ENCODE data around the gene OGDH. TPM values are rescaled to one million over a fixed set of nuclear protein-coding genes. Genes with fewer than 3 reads are reported as not detected.

Gene OGDH
- total RNA-seq, 1 donor from 2014 or later, result 102 TPM

DNA sequence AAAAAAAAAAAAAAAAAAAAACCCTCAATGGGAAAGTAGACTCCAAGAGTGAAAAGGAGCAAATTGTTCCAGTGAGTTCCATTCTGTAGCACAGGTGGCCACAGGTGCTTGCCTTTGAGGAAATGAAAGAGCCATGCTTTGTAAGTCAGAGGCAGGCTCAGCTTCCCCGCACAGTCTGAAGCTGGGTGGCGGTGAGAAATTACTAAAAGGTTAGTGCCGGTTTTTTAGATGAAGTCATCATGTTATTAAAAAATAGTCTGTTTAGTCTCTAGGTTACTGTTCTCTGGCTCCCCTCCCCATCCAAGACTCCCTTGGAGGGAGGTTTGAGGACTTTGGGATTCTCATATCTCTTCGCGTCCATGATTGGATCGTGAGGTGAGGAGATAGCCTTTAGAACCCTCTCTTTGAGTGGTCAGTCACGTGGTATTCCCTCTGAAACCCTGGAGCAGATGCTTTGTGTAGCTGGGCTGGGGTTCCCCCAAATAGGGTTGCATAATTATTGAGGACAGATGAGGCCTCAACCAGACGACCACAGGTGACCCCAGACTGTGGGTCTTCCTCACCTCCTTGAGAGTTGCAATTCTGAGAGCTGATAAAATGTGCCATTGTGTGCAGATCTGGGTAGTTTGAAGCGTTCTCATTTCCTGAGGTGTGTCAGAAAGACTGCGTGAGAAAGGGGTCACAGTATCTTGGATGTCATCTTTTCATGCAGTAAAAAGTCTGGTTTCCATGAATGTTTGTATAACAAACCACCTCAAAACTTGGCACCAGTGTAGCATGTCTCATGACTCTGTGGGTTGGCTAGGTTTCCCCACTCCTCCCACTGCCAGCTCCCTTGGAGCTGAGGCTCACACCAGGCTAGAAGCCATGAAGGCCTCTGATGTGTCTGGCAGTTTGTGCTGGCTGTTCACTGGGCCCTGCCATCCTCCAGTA, 27.1 kb downstream of the OGDH start:
- Mint-ChIP-seq H3K4me1 (ENCODE audit: low read depth, unreplicated experiment) (peaks cover 19% of the 10 kb centered on the region), H3K9me3 (ENCODE audit: unreplicated experiment) (peaks cover 1% of the 10 kb centered on the region), H3K4me3 (ENCODE audit: unreplicated experiment) (no peak overlapping the region), H3K27ac (ENCODE audit: unreplicated experiment) (no peak overlapping the region), H3K36me3 (ENCODE audit: unreplicated experiment) (no peaks in the 10 kb centered on the region), H3K27me3 (ENCODE audit: unreplicated experiment) (peaks cover 3% of the 10 kb centered on the region)
- no peak for DNase-seq
- TF ChIP-seq, protein P1, sequence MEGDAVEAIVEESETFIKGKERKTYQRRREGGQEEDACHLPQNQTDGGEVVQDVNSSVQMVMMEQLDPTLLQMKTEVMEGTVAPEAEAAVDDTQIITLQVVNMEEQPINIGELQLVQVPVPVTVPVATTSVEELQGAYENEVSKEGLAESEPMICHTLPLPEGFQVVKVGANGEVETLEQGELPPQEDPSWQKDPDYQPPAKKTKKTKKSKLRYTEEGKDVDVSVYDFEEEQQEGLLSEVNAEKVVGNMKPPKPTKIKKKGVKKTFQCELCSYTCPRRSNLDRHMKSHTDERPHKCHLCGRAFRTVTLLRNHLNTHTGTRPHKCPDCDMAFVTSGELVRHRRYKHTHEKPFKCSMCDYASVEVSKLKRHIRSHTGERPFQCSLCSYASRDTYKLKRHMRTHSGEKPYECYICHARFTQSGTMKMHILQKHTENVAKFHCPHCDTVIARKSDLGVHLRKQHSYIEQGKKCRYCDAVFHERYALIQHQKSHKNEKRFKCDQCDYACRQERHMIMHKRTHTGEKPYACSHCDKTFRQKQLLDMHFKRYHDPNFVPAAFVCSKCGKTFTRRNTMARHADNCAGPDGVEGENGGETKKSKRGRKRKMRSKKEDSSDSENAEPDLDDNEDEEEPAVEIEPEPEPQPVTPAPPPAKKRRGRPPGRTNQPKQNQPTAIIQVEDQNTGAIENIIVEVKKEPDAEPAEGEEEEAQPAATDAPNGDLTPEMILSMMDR (IDR thresholded peaks at IDR 0.05; ENCODE audit: partially characterized antibody, unreplicated experiment), result no peak

DNA sequence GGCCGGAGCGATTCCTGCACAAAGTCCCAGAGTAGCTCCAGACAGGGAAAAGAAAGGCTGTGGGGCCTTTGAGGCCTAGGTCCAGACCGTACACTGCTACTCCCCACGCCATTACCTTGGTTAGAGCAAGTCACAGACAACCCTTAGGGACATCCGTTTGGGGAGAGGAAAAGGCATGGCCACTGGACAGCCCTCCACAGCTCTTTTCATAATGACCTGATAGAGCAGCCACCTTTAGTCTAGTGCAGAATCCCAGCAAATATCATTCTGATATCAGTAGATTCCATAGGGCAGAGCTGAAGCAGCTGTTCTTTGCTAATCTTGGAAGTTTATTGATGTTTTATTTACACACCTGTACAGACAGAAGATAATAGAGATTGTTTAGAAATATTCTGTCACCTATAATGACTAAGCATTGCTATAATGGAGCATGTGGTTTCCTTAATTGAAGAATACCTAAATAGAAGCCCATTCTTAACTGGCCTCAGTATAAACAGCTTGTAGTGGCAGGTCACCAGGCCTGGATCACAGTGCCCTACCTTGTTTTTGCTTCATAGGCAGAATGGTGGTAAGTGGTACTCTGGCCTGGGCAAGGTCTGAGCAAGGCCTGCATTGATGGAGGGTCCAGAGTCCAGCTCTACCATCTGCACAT, 27.9 kb downstream of the OGDH start:
- H3K27me3 Mint-ChIP-seq (ENCODE audit: unreplicated experiment), result peaks cover 3% of the 10 kb centered on the region
- no peaks in the 10 kb centered on the region for H3K36me3 Mint-ChIP-seq (ENCODE audit: unreplicated experiment)
- TF ChIP-seq, protein P1 (IDR thresholded peaks at IDR 0.05; ENCODE audit: partially characterized antibody, unreplicated experiment), result no peak
- H3K4me3 Mint-ChIP-seq (ENCODE audit: unreplicated experiment), result no peak overlapping the region
- peaks cover 19% of the 10 kb centered on the region for H3K4me1 Mint-ChIP-seq (ENCODE audit: low read depth, unreplicated experiment)
- H3K27ac Mint-ChIP-seq (ENCODE audit: unreplicated experiment), result no peak overlapping the region
- no peak for DNase-seq
- H3K9me3 Mint-ChIP-seq (ENCODE audit: unreplicated experiment), result peaks cover 3% of the 10 kb centered on the region

DNA sequence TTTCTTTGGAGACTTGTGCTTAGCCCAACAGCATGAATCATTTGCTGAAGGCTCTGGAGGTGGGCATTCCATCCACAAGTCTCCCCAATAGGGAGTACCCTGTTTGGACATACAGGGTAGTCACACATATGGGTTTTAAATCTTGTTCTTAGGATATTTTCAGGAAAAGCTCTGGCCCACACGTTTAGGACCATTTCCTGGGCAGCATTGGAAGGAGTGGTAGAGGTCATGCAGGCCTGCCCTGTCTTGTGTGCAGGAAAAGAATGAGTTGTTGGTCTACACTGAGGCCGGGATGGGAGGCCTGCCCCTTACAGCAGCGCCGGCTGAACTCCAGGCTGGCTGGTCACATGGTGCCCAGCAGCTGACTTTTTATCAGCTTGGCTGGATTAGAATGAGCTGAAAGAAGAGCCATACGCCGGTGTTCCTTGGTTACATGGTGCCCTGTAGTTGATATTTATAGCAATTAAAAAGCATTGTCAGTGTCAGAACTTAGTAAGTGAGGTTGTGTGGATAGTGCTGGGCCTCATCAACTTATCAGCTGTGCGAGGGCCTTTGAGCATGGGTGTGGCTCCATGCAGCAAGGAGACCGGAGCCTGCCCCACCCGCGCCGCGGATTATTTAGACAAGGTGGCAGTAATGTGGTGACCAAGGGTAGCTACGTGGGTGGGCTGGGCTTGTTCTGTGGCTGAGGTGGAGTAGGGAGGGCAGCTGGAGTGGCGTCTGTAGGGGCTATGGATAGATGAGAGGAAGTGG, 28.6 kb downstream of the OGDH start:
- DNase-seq, result no peak
- Mint-ChIP-seq H3K4me1 (ENCODE audit: low read depth, unreplicated experiment) (peaks cover 23% of the 10 kb centered on the region), H3K9me3 (ENCODE audit: unreplicated experiment) (peaks cover 3% of the 10 kb centered on the region), H3K4me3 (ENCODE audit: unreplicated experiment) (no peak overlapping the region), H3K27me3 (ENCODE audit: unreplicated experiment) (peaks cover 3% of the 10 kb centered on the region), H3K36me3 (ENCODE audit: unreplicated experiment) (no peaks in the 10 kb centered on the region), H3K27ac (ENCODE audit: unreplicated experiment) (no peak overlapping the region)
- TF ChIP-seq, protein P1 (IDR thresholded peaks at IDR 0.05; ENCODE audit: partially characterized antibody, unreplicated experiment), result no peak

DNA sequence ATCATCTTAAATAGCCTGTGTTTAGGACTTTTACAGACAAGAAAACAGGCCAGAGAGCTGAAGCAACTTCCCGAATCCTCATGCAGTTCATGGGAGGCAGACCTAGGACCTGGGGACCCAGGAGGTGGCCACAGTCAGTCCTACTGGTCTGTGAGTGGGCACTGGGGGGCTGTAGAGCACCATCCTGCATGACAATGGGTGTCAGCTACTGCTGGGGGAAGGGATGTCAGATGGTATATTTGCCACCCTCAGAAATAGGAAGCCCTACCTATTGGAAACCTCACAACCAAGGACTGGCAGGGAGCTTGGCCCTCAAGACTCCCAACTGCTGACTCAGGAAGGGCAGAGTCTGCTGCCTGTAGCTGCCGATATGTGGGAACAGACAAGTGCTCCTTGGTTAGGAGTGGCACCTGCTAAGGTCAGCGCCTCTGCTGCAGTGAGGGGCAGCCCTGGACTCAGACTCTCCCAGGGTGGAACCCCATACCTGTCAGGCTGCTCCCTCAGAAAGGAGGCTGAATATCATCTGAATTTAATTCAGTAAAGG, 29.7 kb downstream of the OGDH start:
- no peak for DNase-seq
- Mint-ChIP-seq H3K27me3 (ENCODE audit: unreplicated experiment) (peaks cover 3% of the 10 kb centered on the region), H3K4me3 (ENCODE audit: unreplicated experiment) (no peak overlapping the region), H3K9me3 (ENCODE audit: unreplicated experiment) (peaks cover 3% of the 10 kb centered on the region), H3K27ac (ENCODE audit: unreplicated experiment) (no peak overlapping the region), H3K4me1 (ENCODE audit: low read depth, unreplicated experiment) (peaks cover 21% of the 10 kb centered on the region), H3K36me3 (ENCODE audit: unreplicated experiment) (no peaks in the 10 kb centered on the region)
- TF ChIP-seq, protein P1 (IDR thresholded peaks at IDR 0.05; ENCODE audit: partially characterized antibody, unreplicated experiment), result no peak

Measured in glutamatergic neuron (in vitro differentiated cells).